ENCODE results near the gene RNF39. TPM values are rescaled to one million over a fixed set of nuclear protein-coding genes. Genes with fewer than 3 reads are reported as not detected.

RNF39 gene
- total and polyA plus RNA-seq, 2 of the 13 experiments (the other 11 are each of a cell fraction or from before 2014, with no cell fraction given), result 0.13 to 1.8 TPM

DNA sequence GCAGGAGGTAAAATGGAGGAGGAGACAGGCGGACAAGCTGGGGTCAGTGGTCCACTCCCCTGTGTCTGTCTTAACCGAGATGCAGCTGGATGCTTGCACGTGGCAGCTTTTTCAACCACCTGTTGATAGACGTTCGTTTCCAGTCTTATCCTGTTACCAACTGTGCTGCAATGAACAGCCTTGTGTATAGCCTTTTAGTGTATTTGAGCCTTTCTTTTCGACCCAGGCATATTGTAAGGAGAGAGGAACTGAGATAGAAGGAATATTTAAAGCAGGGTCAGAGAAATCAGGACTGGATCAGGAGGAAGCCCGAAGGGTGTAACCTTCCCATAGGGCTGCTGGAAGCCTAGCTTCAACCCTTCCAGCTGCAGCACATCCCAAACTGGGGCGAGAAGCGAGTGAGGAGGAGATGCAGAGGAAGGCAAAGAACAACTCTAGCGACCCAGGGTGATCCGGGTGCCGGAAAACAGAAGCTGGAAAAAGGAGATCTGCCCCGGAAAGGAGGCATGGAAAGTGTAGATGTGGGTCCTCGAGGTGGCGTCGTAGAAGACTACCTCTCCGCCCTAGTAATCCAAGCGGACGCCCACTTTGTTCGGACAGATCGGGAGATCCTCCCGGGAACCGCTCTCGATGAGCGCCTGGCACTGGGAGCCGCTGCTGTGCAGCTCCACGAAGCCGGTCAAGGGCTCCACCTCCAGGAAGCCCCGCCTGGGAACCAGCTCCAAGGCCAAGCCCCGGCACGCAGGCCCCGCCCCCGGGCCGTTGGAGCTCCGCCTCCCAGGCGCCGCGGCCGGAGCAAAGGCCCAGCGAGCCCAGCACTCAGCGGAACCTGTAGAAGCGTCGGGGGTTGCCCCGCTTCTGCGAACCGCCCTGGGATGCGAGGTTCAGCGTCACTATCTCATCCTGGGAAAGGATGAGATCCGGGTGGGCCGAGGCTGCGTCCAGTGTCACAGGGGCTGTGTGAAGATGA is 26.2 kb upstream of the RNF39 start (continued):
- TF ChIP-seq ZSCAN29 (CRISPR knock-in tag; conservative IDR thresholded peaks at IDR 0.05) (peak; percentile 47; the same call in 1 of the 2 replicates), RBM22 (optimal IDR thresholded peaks at IDR 0.05; ENCODE audit: low read length) (no peak), RXRA (CRISPR knock-in tag; IDR thresholded peaks at IDR 0.05) (peak; percentile 79), PRPF4 (IDR thresholded peaks at IDR 0.05; ENCODE audit: low read depth, low read length, poor library complexity, severe bottlenecking) (no peak), SNAI1 (CRISPR knock-in tag; IDR thresholded peaks at IDR 0.05; ENCODE audit: borderline replicate concordance) (peak; percentile 89), ZSCAN30 (CRISPR knock-in tag; IDR thresholded peaks at IDR 0.05) (0 out of 2 replicates have a peak, but pooled peaks have one; percentile 71), ASH2L (IDR thresholded peaks at IDR 0.05; ENCODE audit: insufficient read length, low read depth, low read length) (no peak), REPIN1 (CRISPR knock-in tag; IDR thresholded peaks at IDR 0.05; ENCODE audit: borderline replicate concordance, low read depth) (peak; percentile 32; the same call in 1 of the 2 replicates), RFX3 (CRISPR knock-in tag; IDR thresholded peaks at IDR 0.05) (0 out of 2 replicates have a peak, but pooled peaks have one; percentile 28), ZNF496 (CRISPR knock-in tag; IDR thresholded peaks at IDR 0.05; ENCODE audit: insufficient replicate concordance) (no peak), TP53 (CRISPR knock-in tag; conservative IDR thresholded peaks at IDR 0.05) (no peak), ZNF264 (CRISPR knock-in tag; IDR thresholded peaks at IDR 0.05) (peak; percentile 23; the same call in 1 of the 2 replicates), SOX5 (CRISPR knock-in tag; IDR thresholded peaks at IDR 0.05; ENCODE audit: borderline replicate concordance) (peak; percentile 62; the same call in 1 of the 2 replicates), NFE2 (CRISPR knock-in tag; IDR thresholded peaks at IDR 0.05) (no peak), ZIK1 (CRISPR knock-in tag; IDR thresholded peaks at IDR 0.05; ENCODE audit: borderline replicate concordance, low read depth) (0 out of 2 replicates have a peak, but pooled peaks have one; percentile 33), MEIS1 (CRISPR knock-in tag; IDR thresholded peaks at IDR 0.05; ENCODE audit: borderline replicate concordance) (peak; percentile 43)
- TF ChIP-seq, protein P1, sequence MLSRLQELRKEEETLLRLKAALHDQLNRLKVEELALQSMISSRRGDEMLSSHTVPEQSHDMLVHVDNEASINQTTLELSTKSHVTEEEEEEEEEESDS (CRISPR knock-in tag; IDR thresholded peaks at IDR 0.05; ENCODE audit: borderline replicate concordance), result 0 out of 2 replicates have a peak, but pooled peaks have one; percentile 7
- TF ChIP-seq, protein P2, sequence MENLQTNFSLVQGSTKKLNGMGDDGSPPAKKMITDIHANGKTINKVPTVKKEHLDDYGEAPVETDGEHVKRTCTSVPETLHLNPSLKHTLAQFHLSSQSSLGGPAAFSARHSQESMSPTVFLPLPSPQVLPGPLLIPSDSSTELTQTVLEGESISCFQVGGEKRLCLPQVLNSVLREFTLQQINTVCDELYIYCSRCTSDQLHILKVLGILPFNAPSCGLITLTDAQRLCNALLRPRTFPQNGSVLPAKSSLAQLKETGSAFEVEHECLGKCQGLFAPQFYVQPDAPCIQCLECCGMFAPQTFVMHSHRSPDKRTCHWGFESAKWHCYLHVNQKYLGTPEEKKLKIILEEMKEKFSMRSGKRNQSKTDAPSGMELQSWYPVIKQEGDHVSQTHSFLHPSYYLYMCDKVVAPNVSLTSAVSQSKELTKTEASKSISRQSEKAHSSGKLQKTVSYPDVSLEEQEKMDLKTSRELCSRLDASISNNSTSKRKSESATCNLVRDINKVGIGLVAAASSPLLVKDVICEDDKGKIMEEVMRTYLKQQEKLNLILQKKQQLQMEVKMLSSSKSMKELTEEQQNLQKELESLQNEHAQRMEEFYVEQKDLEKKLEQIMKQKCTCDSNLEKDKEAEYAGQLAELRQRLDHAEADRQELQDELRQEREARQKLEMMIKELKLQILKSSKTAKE (CRISPR knock-in tag; IDR thresholded peaks at IDR 0.05; ENCODE audit: borderline replicate concordance), result no peak
- TF ChIP-seq, protein P3, sequence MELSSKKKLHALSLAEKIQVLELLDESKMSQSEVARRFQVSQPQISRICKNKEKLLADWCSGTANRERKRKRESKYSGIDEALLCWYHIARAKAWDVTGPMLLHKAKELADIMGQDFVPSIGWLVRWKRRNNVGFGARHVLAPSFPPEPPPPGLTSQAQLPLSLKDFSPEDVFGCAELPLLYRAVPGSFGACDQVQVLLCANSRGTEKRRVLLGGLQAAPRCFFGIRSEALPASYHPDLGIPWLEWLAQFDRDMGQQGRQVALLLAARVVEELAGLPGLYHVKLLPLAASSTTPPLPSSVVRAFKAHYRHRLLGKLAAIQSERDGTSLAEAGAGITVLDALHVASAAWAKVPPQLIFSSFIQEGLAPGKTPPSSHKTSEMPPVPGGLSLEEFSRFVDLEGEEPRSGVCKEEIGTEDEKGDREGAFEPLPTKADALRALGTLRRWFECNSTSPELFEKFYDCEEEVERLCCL (CRISPR knock-in tag; IDR thresholded peaks at IDR 0.05; ENCODE audit: borderline replicate concordance), result no peak
- TF ChIP-seq, protein P4, sequence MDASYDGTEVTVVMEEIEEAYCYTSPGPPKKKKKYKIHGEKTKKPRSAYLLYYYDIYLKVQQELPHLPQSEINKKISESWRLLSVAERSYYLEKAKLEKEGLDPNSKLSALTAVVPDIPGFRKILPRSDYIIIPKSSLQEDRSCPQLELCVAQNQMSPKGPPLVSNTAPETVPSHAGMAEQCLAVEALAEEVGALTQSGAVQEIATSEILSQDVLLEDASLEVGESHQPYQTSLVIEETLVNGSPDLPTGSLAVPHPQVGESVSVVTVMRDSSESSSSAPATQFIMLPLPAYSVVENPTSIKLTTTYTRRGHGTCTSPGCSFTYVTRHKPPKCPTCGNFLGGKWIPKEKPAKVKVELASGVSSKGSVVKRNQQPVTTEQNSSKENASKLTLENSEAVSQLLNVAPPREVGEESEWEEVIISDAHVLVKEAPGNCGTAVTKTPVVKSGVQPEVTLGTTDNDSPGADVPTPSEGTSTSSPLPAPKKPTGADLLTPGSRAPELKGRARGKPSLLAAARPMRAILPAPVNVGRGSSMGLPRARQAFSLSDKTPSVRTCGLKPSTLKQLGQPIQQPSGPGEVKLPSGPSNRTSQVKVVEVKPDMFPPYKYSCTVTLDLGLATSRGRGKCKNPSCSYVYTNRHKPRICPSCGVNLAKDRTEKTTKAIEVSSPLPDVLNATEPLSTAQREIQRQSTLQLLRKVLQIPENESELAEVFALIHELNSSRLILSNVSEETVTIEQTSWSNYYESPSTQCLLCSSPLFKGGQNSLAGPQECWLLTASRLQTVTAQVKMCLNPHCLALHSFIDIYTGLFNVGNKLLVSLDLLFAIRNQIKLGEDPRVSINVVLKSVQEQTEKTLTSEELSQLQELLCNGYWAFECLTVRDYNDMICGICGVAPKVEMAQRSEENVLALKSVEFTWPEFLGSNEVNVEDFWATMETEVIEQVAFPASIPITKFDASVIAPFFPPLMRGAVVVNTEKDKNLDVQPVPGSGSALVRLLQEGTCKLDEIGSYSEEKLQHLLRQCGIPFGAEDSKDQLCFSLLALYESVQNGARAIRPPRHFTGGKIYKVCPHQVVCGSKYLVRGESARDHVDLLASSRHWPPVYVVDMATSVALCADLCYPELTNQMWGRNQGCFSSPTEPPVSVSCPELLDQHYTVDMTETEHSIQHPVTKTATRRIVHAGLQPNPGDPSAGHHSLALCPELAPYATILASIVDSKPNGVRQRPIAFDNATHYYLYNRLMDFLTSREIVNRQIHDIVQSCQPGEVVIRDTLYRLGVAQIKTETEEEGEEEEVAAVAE (CRISPR knock-in tag; IDR thresholded peaks at IDR 0.05; ENCODE audit: borderline replicate concordance), result peak; percentile 18; the same call in 1 of the 2 replicates

All from HepG2 (cell line).